Liver (tissue), 9 donors: ENCODE results near the gene CTDSP2. TPM values are rescaled to one million over a fixed set of nuclear protein-coding genes. Genes with fewer than 3 reads are reported as not detected.

Experiments used
- DNase-seq: peaks from one replicate; pipeline ENCODE4 v3.0.0-alpha.2; 2017; ENCODE audit warnings: low spot score
- H3K27ac ChIP-seq, 2 donors: one replicate each; pipeline ENCODE4 v1.7.0; 2013; ENCODE audit warnings: inconsistent platforms in 2 of 2, low read length in 2 of 2, control low read depth in 1 of 2, low read depth in 1 of 2, mild to moderate bottlenecking in 1 of 2
- H3K27me3 ChIP-seq, 4 donors: one replicate each; pipeline versions ENCODE4 v1.6.1 to v1.7.0; 2013; ENCODE audit warnings: low read length in 3 of 4, inconsistent platforms in 1 of 4, mild to moderate bottlenecking in 1 of 4, moderate library complexity in 1 of 4; ENCODE audit not compliant: control insufficient read depth in 4 of 4, insufficient read depth in 4 of 4
- H3K36me3 ChIP-seq, 4 donors: one replicate each; pipeline versions ENCODE4 v1.6.1 to v1.7.0; 2013; ENCODE audit warnings: low read length in 3 of 4, mild to moderate bottlenecking in 3 of 4, low read depth in 1 of 4, moderate library complexity in 1 of 4; ENCODE audit not compliant: control insufficient read depth in 4 of 4, insufficient read depth in 3 of 4
- H3K4me1 ChIP-seq, 4 donors: one replicate each; pipeline versions ENCODE4 v1.6.1 to v1.7.0; 2013; ENCODE audit warnings: low read length in 3 of 4, mild to moderate bottlenecking in 3 of 4, moderate library complexity in 1 of 4; ENCODE audit not compliant: control insufficient read depth in 4 of 4, insufficient read depth in 4 of 4
- H3K4me3 ChIP-seq, 3 donors: one replicate each; pipeline versions ENCODE4 v1.6.1 to v1.7.0; 2013; ENCODE audit warnings: low read length in 3 of 3, control low read depth in 1 of 3, low read depth in 1 of 3, mild to moderate bottlenecking in 1 of 3
- H3K9ac ChIP-seq, 2 donors: one replicate each; pipeline ENCODE4 v1.7.0; 2013; ENCODE audit warnings: low read length in 2 of 2, mild to moderate bottlenecking in 2 of 2, moderate library complexity in 2 of 2, control low read depth in 1 of 2, low read depth in 1 of 2
- H3K9me3 ChIP-seq, 4 donors: one replicate each; pipeline versions ENCODE4 v1.6.1 to v1.7.0; 2013; ENCODE audit warnings: low read length in 3 of 4; ENCODE audit not compliant: control insufficient read depth in 4 of 4
- ATF3 ChIP-seq: IDR thresholded peaks from 2 replicates; pipeline ENCODE4 v1.6.1; 2016; ENCODE audit warnings: antibody characterized with exemption
- CTCF ChIP-seq: fragments of 150-350 bp; IDR thresholded peaks from 2 replicates; pipeline ENCODE4 v1.5.1; 2017; ENCODE audit warnings: improper control_type of control experiment, low read depth, low read length; ENCODE audit not compliant: missing input control
- EGR1 ChIP-seq, 2 donors: IDR thresholded peaks; 2 replicates each; pipeline ENCODE4 v1.6.1; 2016 to 2018; ENCODE audit warnings: antibody characterized with exemption in 2 of 2, low read depth in 2 of 2
- FOXA1 ChIP-seq: IDR thresholded peaks from 2 replicates; pipeline ENCODE4 v1.6.1; 2016; ENCODE audit warnings: antibody characterized with exemption
- FOXA2 ChIP-seq: IDR thresholded peaks from 2 replicates; pipeline ENCODE4 v1.6.1; 2016; ENCODE audit warnings: antibody characterized with exemption
- GABPA ChIP-seq, 2 donors: IDR thresholded peaks in 1 of 2; conservative IDR thresholded peaks in 1 of 2; 2 replicates each; pipeline ENCODE4 v1.6.1; 2016; ENCODE audit warnings: antibody characterized with exemption in 2 of 2, mild to moderate bottlenecking in 1 of 2, moderate library complexity in 1 of 2
- HNF4A ChIP-seq, 2 donors: conservative IDR thresholded peaks; 2 replicates each; pipeline ENCODE4 v1.6.1; 2016; ENCODE audit warnings: antibody characterized with exemption in 2 of 2, mild to moderate bottlenecking in 2 of 2
- HNF4G ChIP-seq: IDR thresholded peaks from 2 replicates; pipeline ENCODE4 v1.6.1; 2016; ENCODE audit warnings: antibody characterized with exemption
- JUND ChIP-seq, 2 donors: IDR thresholded peaks; 2 replicates each; pipeline ENCODE4 v1.6.1; 2016; ENCODE audit warnings: antibody characterized with exemption in 2 of 2
- NR2F2 ChIP-seq: IDR thresholded peaks from 2 replicates; pipeline ENCODE4 v1.6.1; 2016; ENCODE audit warnings: antibody characterized with exemption
- RAD21 ChIP-seq, 2 donors: IDR thresholded peaks; 2 replicates each; pipeline ENCODE4 v1.6.1; 2016; ENCODE audit warnings: antibody characterized with exemption in 2 of 2, mild to moderate bottlenecking in 2 of 2
- RXRA ChIP-seq, 2 donors: IDR thresholded peaks; 2 replicates each; pipeline ENCODE4 v1.6.1; 2017 to 2018; ENCODE audit warnings: antibody characterized with exemption in 2 of 2, mild to moderate bottlenecking in 1 of 2
- SP1 ChIP-seq: IDR thresholded peaks from 2 replicates; pipeline ENCODE4 v1.6.1; 2018; ENCODE audit warnings: antibody characterized with exemption, mild to moderate bottlenecking
- TAF1 ChIP-seq: conservative IDR thresholded peaks from 2 replicates; pipeline ENCODE4 v1.6.1; 2016; ENCODE audit warnings: antibody characterized with exemption, mild to moderate bottlenecking
- YY1 ChIP-seq: IDR thresholded peaks from 2 replicates; pipeline ENCODE4 v1.6.1; 2016; ENCODE audit warnings: antibody characterized with exemption, mild to moderate bottlenecking
- WGBS: extraction: QIAGEN DNeasy Blood & Tissue Kit; methylation state at CpG from one replicate; pipeline ENCODE4 v1.1.7; 2013; 5-methylcytosine and 5-hydroxymethylcytosine counted together
- polyA plus RNA-seq, 2 donors: library from polyadenylated mRNA; stranded (reverse) in 1 of 2; unstranded in 1 of 2; fragments of 200-250 nt in 1 of 2; fragments of >200 nt in 1 of 2; fragmentation: Nextera tagmentation in 1 of 2; extraction: Ambion mirVana in 1 of 2; gene quantifications; one replicate each; pipeline versions ENCODE4 v1.2.1 to v1.2.3, GENCODE V29; 2013 to 2015
- total RNA-seq, 2 donors: library from RNA; depleted of rRNA; stranded (reverse); fragments of >200 nt; gene quantifications; one replicate each; pipeline ENCODE4 v1.2.3, GENCODE V29; 2014
- TF ChIP-seq, protein P1 (sequence below): IDR thresholded peaks from 2 replicates; pipeline ENCODE4 v1.6.1; 2016; ENCODE audit warnings: antibody characterized with exemption
- TF ChIP-seq, protein P2 (sequence below): IDR thresholded peaks from 2 replicates; pipeline ENCODE4 v1.6.1; 2016; ENCODE audit warnings: antibody characterized with exemption, mild to moderate bottlenecking
- TF ChIP-seq, protein P3 (sequence below): IDR thresholded peaks from 2 replicates; pipeline ENCODE4 v1.6.1; 2016; ENCODE audit warnings: antibody characterized with exemption
- donor health status: healthy.
- donor health status: healthy.
- donor health status: healthy.
- donor health status: healthy.
- donor health status: healthy.

Gene CTDSP2
- total and polyA plus RNA-seq, 4 donors = 20.1 to 60.9 (median 43.7) TPM

DNA sequence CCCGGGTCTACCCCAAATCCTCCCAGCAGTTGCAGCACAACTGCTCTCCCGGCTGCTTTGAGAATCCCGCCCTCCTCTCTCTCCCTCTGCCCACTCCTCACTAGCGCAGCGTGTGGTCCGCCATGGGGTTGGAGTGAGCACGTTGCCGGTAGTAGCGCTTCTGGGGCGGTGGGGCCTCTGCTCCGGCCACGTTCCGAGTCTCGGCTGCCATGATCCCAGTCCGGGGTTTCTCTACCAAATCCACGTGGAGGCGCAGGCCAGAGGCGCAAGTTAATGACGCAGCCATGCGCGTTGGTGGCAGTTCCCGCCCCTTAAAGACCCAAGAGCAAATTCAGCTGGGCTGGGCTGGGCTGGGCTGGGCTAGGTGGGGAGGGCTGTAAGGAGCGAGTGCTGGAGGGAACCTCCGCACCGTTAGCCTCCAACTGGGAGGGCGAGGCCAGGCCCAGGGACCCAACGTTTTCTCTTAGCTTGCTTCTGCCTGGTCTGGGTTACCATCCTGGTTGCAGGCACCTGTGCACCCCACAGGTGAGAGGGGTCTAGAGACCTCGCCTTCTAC, 74.6 kb downstream of the CTDSP2 start, which contains the start of gene METTL1:
Gene METTL1, minus strand, starts transcription at position 233 of the 556 bp plus-strand sequence. Its CDS starts 22 bp downstream, at position 211.
- Histone ChIP-seq H3K9me3 (no peaks in the 10 kb centered on the region), H3K27me3 (peaks cover 0 to 3% (median 0%) of the 10 kb centered on the region in 4 donors), H3K9ac (peak within 1 kb of the TSS; percentile 63 to 86), H3K4me1 (peaks cover 5 to 14% (median 12%) of the 10 kb centered on the region in 4 donors), H3K27ac (peak within 1 kb of the TSS; percentile 77 to 99), H3K4me3 (peak within 1 kb of the TSS; percentile 58 to 99 (median 63)), H3K36me3 (peaks cover 10 to 19% (median 14%) of the 10 kb centered on the region in 4 donors)
- DNase-seq = peak; percentile 88
- under 1% methylated on average over 28 of the region's 28 CpGs for WGBS
- TF ChIP-seq FOXA1 (no peak), HNF4A (conservative IDR thresholded peaks at IDR 0.05) (peak; percentile 30 to 33), RAD21 (IDR thresholded peaks at IDR 0.05) (peak; percentile 9 to 17), JUND (IDR thresholded peaks at IDR 0.05) (peak; percentile 78 to 87), RXRA (IDR thresholded peaks at IDR 0.05) (peak; percentile 47 to 54), EGR1 (IDR thresholded peaks at IDR 0.05; ENCODE audit: low read depth in 2 of 2) (peak in 1 of 2 donors; percentile 84), GABPA (IDR thresholded peaks at IDR 0.05 in 1 of 2, conservative IDR thresholded peaks at IDR 0.05 in 1 of 2) (peak in 1 of 2 donors; percentile 58), CTCF (no peak), ATF3 (peak; percentile 74), NR2F2 (peak; percentile 50), SP1 (peak; percentile 71), HNF4G (no peak), YY1 (peak; percentile 97), TAF1 (peak; percentile 44), FOXA2 (no peak)
- TF ChIP-seq, protein P1, sequence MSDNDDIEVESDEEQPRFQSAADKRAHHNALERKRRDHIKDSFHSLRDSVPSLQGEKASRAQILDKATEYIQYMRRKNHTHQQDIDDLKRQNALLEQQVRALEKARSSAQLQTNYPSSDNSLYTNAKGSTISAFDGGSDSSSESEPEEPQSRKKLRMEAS = peak; percentile 100
- TF ChIP-seq, protein P2, sequence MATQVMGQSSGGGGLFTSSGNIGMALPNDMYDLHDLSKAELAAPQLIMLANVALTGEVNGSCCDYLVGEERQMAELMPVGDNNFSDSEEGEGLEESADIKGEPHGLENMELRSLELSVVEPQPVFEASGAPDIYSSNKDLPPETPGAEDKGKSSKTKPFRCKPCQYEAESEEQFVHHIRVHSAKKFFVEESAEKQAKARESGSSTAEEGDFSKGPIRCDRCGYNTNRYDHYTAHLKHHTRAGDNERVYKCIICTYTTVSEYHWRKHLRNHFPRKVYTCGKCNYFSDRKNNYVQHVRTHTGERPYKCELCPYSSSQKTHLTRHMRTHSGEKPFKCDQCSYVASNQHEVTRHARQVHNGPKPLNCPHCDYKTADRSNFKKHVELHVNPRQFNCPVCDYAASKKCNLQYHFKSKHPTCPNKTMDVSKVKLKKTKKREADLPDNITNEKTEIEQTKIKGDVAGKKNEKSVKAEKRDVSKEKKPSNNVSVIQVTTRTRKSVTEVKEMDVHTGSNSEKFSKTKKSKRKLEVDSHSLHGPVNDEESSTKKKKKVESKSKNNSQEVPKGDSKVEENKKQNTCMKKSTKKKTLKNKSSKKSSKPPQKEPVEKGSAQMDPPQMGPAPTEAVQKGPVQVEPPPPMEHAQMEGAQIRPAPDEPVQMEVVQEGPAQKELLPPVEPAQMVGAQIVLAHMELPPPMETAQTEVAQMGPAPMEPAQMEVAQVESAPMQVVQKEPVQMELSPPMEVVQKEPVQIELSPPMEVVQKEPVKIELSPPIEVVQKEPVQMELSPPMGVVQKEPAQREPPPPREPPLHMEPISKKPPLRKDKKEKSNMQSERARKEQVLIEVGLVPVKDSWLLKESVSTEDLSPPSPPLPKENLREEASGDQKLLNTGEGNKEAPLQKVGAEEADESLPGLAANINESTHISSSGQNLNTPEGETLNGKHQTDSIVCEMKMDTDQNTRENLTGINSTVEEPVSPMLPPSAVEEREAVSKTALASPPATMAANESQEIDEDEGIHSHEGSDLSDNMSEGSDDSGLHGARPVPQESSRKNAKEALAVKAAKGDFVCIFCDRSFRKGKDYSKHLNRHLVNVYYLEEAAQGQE = peak; percentile 70
- TF ChIP-seq, protein P3, sequence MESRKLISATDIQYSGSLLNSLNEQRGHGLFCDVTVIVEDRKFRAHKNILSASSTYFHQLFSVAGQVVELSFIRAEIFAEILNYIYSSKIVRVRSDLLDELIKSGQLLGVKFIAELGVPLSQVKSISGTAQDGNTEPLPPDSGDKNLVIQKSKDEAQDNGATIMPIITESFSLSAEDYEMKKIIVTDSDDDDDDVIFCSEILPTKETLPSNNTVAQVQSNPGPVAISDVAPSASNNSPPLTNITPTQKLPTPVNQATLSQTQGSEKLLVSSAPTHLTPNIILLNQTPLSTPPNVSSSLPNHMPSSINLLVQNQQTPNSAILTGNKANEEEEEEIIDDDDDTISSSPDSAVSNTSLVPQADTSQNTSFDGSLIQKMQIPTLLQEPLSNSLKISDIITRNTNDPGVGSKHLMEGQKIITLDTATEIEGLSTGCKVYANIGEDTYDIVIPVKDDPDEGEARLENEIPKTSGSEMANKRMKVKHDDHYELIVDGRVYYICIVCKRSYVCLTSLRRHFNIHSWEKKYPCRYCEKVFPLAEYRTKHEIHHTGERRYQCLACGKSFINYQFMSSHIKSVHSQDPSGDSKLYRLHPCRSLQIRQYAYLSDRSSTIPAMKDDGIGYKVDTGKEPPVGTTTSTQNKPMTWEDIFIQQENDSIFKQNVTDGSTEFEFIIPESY = peak; percentile 92
